Heart left ventricle (tissue), 16 donors: ENCODE measurements around the gene SLC25A15. TPM values are rescaled to one million over a fixed set of nuclear protein-coding genes. Genes with fewer than 3 reads are reported as not detected.
"Not testable (repeated sequence)": the region's sequence is repeated elsewhere in the genome, so short reads cannot be mapped to it uniquely, and the experiment has no call there.

ENCODE experiments used
- ATAC-seq, 4 donors: fragments of 200-7000 bp; cut with Tn5 transposase; one replicate each; pipeline ENCODE4 v1.9.1; 2020 to 2022; ENCODE audit warnings: moderate library complexity in 4 of 4, mild to moderate bottlenecking in 3 of 4, moderate number of reproducible peaks in 1 of 4
- DNase-seq, 5 donors: peaks; one replicate each; pipeline ENCODE4 v3.0.0-alpha.2; 2020
- H3K27ac ChIP-seq, 12 donors: fragments of 200-600 bp; sonication (generic) in 4 of 12; one replicate each; pipeline versions ENCODE4 v1.5.0 to v1.8.0; 2016 to 2022; ENCODE audit warnings: mild to moderate bottlenecking in 2 of 12
- H3K27me3 ChIP-seq, 9 donors: fragments of 200-600 bp; sonication (generic) in 2 of 9; one replicate each; pipeline versions ENCODE4 v1.5.1 to v1.8.0; 2016 to 2022; ENCODE audit warnings: mild to moderate bottlenecking in 3 of 9
- H3K36me3 ChIP-seq, 9 donors: fragments of 200-600 bp; sonication (generic) in 2 of 9; one replicate each; pipeline versions ENCODE4 v1.5.0 to v1.8.0; 2018 to 2022; ENCODE audit warnings: mild to moderate bottlenecking in 2 of 9
- H3K4me1 ChIP-seq, 12 donors: fragments of 200-600 bp; sonication (generic) in 4 of 12; one replicate each; pipeline versions ENCODE4 v1.5.0 to v1.8.0; 2016 to 2022; ENCODE audit warnings: mild to moderate bottlenecking in 3 of 12
- H3K4me3 ChIP-seq, 12 donors: fragments of 200-600 bp; sonication (generic) in 4 of 12; one replicate each; pipeline versions ENCODE4 v1.5.0 to v1.8.0; 2017 to 2022; ENCODE audit warnings: mild to moderate bottlenecking in 9 of 12, moderate library complexity in 4 of 12
- H3K9me3 ChIP-seq, 12 donors: fragments of 200-600 bp; sonication (generic) in 4 of 12; one replicate each; pipeline versions ENCODE4 v1.5.0 to v1.8.0; 2016 to 2022; ENCODE audit warnings: mild to moderate bottlenecking in 1 of 12
- POLR2A ChIP-seq, 2 donors: fragments of 450-650 bp; IDR thresholded peaks; one replicate each; pipeline ENCODE4 v1.6.1; 2017; ENCODE audit warnings: antibody characterized with exemption in 2 of 2, mild to moderate bottlenecking in 2 of 2, moderate library complexity in 2 of 2
- WGBS, 4 donors: extraction: QIAGEN DNeasy Blood & Tissue Kit in 2 of 4; methylation state at CpG; one replicate each; pipeline versions ENCODE4 v1.1.5 to v1.1.7; 2013 to 2018; 5-methylcytosine and 5-hydroxymethylcytosine counted together
- intact Hi-C, 10 donors: fragments of 100-400 bp; cut with DNase I; formaldehyde crosslinking; loops; one replicate each; pipeline versions ENCODE4 v1.11.1 to v1.14.2; 2022
- microRNA counts, 2 donors: library from miRNA; unstranded; fragments of <30 nt; microRNA quantifications; one replicate each; lab custom pipeline; 2016
- microRNA-seq, 4 donors: library from miRNA; unstranded; fragments of <30 nt; microRNA quantifications; one replicate each; pipeline versions ENCODE4 to v1.2.0, GENCODE V29; 2017 to 2020
- polyA plus RNA-seq, 2 donors: library from polyadenylated mRNA; stranded (reverse); fragments of 200-250 nt; gene quantifications; one replicate each; pipeline ENCODE4 v1.2.3, GENCODE V29; 2013
- total RNA-seq, 9 donors: library from RNA; depleted of rRNA in 2 of 9; stranded (reverse); fragments of >200 nt in 2 of 9; fragmentation: NEBNext Ultra II Directional in 3 of 9; extraction: Animal tissue kit (Norgen Biotek cat#: 25700) in 3 of 9; gene quantifications; one replicate each; pipeline versions ENCODE4 v1.1.0 to v1.2.4, GENCODE V29; 2016 to 2023
- TF ChIP-seq, protein P1 (sequence below), 12 donors: fragments of 200-600 bp; sonication (generic) in 4 of 12; IDR thresholded peaks; one replicate each; pipeline versions ENCODE4 v1.5.0 to v1.8.0; 2018 to 2022; ENCODE audit warnings: antibody characterized with exemption in 12 of 12, mild to moderate bottlenecking in 5 of 12
- donor health status: ischemic (EF 13 %, LVEDD 7.1; RV severe dilation, severe dysfunction).
- donor health status: healthy with polysubstance abuse.
- donor health status: DM: no; HTN: yes; CAD: no.
- donor health status: DM: no; HTN: no; CAD: no.
- donor health status: ischemic (EF 25% LVEDD 6.9; RV normal size, moderate dysfunction).
- donor health status: ischemic (EF 25% LVEDD 5.7; RV mildly dilated, moderate dysfunction).
- donor health status: healthy.
- donor health status: DM: yes; HTN: yes; CAD: no.
- donor health status: ischemic (EF 35%, LVEDD 5.7; RV mildly dilated, moderate dysfunction).
- donor health status: nonischemic (EF 11% LVEDD 7.7; RV severe dilation, severe dysfunction).
- donor health status: DM: yes; HTN: yes; CAD: no.
- donor health status: PGD.
- donor health status: ischemic (EF 29% LVEDD 5.4; RV normal size, mild dysfunction).
- donor health status: nonischemic (EF 23%, LVEDD 6.1; RV moderate dilation, normal function).

SLC25A15 gene
- total and polyA plus RNA-seq, 11 donors, result 0.84 to 10.4 (median 5.1) TPM

- no peak for TF ChIP-seq POLR2A (IDR thresholded peaks at IDR 0.05)
- TF ChIP-seq, protein P1, sequence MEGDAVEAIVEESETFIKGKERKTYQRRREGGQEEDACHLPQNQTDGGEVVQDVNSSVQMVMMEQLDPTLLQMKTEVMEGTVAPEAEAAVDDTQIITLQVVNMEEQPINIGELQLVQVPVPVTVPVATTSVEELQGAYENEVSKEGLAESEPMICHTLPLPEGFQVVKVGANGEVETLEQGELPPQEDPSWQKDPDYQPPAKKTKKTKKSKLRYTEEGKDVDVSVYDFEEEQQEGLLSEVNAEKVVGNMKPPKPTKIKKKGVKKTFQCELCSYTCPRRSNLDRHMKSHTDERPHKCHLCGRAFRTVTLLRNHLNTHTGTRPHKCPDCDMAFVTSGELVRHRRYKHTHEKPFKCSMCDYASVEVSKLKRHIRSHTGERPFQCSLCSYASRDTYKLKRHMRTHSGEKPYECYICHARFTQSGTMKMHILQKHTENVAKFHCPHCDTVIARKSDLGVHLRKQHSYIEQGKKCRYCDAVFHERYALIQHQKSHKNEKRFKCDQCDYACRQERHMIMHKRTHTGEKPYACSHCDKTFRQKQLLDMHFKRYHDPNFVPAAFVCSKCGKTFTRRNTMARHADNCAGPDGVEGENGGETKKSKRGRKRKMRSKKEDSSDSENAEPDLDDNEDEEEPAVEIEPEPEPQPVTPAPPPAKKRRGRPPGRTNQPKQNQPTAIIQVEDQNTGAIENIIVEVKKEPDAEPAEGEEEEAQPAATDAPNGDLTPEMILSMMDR (IDR thresholded peaks at IDR 0.05), result no peak
- intact Hi-C loops, result no loop called here
- H3K9me3 ChIP-seq, result peaks cover 0 to 21% (median 0%) of the 10 kb centered on the region in 12 donors
- no peaks in the 10 kb centered on the region for H3K27me3 ChIP-seq
- 81 to 86% (median 83%) methylated on average over 1 of the region's 1 CpG for WGBS, 4 donors
- H3K36me3 ChIP-seq, result peaks cover 0 to 7% (median 0%) of the 10 kb centered on the region in 9 donors
- H3K27ac ChIP-seq, result no peak overlapping the region
- no peak for ATAC-seq
- DNase-seq, result no peak
- H3K4me3 ChIP-seq, result no peak overlapping the region
- H3K4me1 ChIP-seq, result no peaks in the 10 kb centered on the region
Measured at GRCh38 chr13:40819797-40820315, 30.4 kb downstream of the SLC25A15 start.

DNA sequence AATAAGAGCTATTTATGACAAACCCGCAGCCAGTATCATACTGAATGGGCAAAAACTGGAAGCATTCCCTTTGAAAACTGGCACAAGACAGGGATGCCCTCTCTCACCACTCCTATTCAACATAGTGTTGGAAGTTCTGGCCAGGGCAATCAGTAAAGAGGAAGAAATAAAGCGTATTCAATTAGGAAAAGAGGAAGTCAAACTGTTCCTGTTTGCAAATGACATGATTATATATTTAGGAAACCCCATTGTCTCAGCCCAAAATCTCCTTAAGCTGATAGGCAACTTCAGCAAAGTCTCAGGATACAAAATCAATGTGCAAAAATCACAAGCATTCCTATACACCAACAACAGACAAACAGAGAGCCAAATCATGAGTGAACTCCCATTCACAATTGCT is 50.3 kb downstream of the SLC25A15 start:
- 57 to 79% (median 71%) methylated on average over 2 of the region's 2 CpGs for WGBS, 4 donors
- intact Hi-C loops, ATAC-seq, H3K9me3 ChIP-seq, H3K4me3 ChIP-seq, H3K27ac ChIP-seq, H3K4me1 ChIP-seq, DNase-seq, H3K27me3 ChIP-seq, H3K36me3 ChIP-seq: not testable (repeated sequence)

GRCh38 chr13:40840955-40841354 is 51.5 kb downstream of the SLC25A15 start:
- DNase-seq, ATAC-seq, intact Hi-C loops, H3K27me3 ChIP-seq, H3K4me3 ChIP-seq, H3K36me3 ChIP-seq, H3K27ac ChIP-seq, H3K9me3 ChIP-seq, H3K4me1 ChIP-seq: not testable (repeated sequence)
- 91 to 98% (median 95%) methylated on average over 2 of the region's 2 CpGs for WGBS, 4 donors

MicroRNAs encoded within 50 kb of the gene (microRNA counts, 767-probe panel; counts per million panel counts)
- 0 to 71.6 counts per million in 2 donors for microRNA hsa-miR-621 (lab: Ali Mortazavi, UCI)

Small RNA genes within 50 kb of the gene (microRNA-seq; reads per million reads assigned to microRNA genes)
- 0 to 0.77 (median 0) reads per million in 4 donors for gene MIR621

Other genes with a start within 250 kb of the SLC25A15 start
- 10 to 100 TPM in 8 of 9 donors, 1 to 10 TPM in 1; 9.8 to 26.8 (median 18.5) TPM for gene FOXO1, start 123.0 kb upstream of the SLC25A15 start, total RNA-seq
- 10 to 100 TPM in 1 of 2 donors, 1 to 10 TPM in 1; 2.6 to 11.1 TPM for gene FOXO1, start 123.0 kb upstream of the SLC25A15 start, polyA plus RNA-seq
- 10 to 100 TPM; 21.9 to 33.1 (median 27.1) TPM for gene MRPS31, start 18.4 kb upstream of the SLC25A15 start, total RNA-seq
- 10 to 100 TPM; 40.6 to 62.7 TPM for gene MRPS31, start 18.4 kb upstream of the SLC25A15 start, polyA plus RNA-seq
- 10 to 100 TPM; 28.6 to 75.4 (median 35.3) TPM for gene ELF1, start 229.7 kb downstream of the SLC25A15 start, total RNA-seq
- 10 to 100 TPM in 1 of 2 donors, 1 to 10 TPM in 1; 7.7 to 19.4 TPM for gene ELF1, start 229.7 kb downstream of the SLC25A15 start, polyA plus RNA-seq